C4-2B (cell line): ENCODE data around the gene TUBGCP2.

Source experiments
- H3K27ac ChIP-seq: fragments of 450-650 bp; 2 replicates; pipeline ENCODE4 v1.5.1; 2017
- ZFX ChIP-seq: fragments of 450-650 bp; IDR thresholded peaks from 2 replicates; pipeline ENCODE4 v1.6.1; 2017
- TF ChIP-seq, protein P1 (sequence below): fragments of 450-650 bp; conservative IDR thresholded peaks from 2 replicates; pipeline ENCODE4 v1.5.1; 2017; ENCODE audit warnings: mild to moderate bottlenecking

The TUBGCP2 gene

DNA sequence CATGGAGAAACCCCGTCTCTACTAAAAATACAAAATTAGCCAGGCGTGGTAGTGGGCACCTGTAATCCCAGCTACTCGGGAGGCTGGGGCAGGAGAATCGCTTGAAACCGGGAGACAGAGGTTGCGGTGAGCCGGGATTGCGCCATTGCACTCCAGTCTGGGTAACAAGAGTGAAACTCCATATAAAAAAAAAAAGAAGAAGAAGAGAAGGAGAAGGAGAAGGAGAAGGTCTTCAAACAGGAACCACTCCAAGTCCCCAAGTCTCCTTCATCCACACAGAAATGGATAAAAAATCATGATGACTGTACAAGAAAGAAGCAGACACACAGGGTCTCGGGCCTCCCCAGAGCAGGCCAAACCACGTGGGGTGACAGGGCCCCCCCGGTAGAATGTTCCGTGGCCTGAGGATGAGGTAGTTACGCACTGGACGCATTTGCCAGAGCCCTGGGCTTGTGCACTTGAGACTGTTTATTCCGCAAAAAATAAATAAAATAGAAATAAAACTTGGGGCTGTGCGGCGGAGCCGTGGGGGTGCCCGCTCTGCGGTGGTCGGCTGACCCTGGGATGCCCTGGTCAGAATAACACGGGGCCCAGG, 55.2 kb downstream of the TUBGCP2 start:
- TF ChIP-seq, protein P1, sequence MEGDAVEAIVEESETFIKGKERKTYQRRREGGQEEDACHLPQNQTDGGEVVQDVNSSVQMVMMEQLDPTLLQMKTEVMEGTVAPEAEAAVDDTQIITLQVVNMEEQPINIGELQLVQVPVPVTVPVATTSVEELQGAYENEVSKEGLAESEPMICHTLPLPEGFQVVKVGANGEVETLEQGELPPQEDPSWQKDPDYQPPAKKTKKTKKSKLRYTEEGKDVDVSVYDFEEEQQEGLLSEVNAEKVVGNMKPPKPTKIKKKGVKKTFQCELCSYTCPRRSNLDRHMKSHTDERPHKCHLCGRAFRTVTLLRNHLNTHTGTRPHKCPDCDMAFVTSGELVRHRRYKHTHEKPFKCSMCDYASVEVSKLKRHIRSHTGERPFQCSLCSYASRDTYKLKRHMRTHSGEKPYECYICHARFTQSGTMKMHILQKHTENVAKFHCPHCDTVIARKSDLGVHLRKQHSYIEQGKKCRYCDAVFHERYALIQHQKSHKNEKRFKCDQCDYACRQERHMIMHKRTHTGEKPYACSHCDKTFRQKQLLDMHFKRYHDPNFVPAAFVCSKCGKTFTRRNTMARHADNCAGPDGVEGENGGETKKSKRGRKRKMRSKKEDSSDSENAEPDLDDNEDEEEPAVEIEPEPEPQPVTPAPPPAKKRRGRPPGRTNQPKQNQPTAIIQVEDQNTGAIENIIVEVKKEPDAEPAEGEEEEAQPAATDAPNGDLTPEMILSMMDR, result no peak
- no peak overlapping the region for H3K27ac ChIP-seq

DNA sequence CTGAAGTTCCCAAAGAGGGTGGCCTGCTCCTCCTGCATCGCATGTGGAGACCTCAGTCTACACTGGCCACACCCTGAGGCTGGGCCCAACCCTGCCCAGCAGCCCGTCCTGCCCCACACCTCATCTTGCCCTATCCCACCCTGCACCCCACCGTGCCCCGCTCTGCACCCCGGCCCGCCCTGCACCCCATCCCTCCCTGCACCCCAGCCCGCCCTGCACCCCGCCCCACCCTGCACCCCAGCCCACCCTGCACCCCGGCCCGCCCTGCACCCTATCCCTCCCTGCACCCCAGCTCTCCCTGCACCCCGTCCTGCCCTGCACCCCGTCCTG, 56.5 kb downstream of the TUBGCP2 start:
- TF ChIP-seq, protein P1, result no peak
- no peak for TF ChIP-seq ZFX
- H3K27ac ChIP-seq, result no peak overlapping the region

DNA sequence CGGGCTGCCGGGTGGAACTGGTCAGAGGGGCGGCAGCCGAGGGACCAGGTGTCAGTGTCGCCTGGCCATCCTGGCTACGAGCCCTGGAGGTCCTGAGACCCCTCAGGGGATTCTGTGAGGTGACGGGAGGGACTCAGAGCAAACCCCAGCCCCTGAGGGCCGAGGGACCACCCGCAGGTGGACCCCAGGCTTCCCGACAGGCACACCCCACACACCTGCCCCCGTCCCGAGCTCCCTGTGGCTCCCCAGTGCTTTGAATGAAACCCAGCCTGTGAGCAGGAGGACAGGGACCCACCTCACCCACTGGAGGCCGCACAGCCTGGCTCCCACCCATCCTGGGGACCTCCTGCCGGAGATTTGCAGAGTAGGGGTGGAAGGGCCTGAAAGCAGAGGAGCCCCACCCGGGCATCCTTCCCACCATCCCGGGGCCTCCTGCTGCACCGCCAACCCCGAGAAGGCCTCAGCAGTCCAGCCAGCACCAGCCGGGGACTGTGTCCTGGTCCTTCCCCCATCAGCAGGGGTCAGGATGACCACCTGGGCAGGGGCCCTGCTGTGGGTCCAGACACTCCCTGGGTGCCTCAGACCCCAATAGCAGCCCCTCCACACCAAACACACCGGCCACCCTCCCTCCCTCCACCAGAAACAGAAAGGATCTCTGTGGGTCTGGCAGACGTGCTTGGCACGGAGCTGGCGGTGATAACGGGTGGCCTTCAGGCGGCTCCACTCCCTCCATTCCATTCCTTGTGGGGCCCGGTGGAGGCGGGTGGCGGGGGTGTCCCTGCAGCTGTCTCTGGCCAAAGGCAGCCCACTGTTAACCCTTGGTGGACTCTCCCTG, 57.1 kb downstream of the TUBGCP2 start:
- TF ChIP-seq, protein P1, result no peak
- no peak for TF ChIP-seq ZFX
- no peak overlapping the region for H3K27ac ChIP-seq

DNA sequence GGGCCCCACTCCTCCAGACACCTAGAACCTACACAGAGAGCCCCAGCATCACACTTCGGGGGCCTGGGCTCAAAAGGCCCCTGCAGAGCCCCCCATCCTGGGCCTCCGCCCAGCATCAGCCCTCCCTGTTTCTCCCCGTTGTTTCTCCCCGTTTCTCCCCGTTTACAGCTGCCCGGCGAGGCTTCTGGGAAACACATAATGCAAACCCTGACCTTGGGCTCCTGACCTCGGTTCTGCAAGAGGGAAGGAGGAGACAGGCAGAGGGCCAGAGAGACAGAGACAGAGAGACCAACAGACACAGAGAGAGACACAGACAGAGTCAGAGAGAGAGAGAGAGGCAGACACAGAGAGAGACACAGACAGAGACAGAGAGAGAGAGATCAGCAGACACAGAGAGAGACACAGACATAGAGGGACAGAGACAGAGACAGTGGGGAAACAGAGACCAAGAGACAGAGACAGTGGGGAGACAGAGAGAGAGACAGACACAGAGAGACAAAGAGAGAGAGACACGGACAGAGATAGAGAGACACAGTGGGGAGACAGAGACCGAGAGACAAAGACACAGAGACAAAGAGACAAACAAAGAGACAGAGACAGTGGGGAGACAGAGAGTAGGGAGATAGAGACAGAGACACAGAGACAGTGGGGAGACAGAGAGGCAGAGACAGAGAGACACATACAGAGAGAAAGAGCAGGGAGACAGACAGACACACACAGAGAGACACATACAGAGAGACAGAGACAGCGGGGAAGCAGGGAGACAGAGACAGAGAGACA, 58.5 kb downstream of the TUBGCP2 start:
- no peak overlapping the region for H3K27ac ChIP-seq
- TF ChIP-seq, protein P1, result no peak
- no peak for TF ChIP-seq ZFX

DNA sequence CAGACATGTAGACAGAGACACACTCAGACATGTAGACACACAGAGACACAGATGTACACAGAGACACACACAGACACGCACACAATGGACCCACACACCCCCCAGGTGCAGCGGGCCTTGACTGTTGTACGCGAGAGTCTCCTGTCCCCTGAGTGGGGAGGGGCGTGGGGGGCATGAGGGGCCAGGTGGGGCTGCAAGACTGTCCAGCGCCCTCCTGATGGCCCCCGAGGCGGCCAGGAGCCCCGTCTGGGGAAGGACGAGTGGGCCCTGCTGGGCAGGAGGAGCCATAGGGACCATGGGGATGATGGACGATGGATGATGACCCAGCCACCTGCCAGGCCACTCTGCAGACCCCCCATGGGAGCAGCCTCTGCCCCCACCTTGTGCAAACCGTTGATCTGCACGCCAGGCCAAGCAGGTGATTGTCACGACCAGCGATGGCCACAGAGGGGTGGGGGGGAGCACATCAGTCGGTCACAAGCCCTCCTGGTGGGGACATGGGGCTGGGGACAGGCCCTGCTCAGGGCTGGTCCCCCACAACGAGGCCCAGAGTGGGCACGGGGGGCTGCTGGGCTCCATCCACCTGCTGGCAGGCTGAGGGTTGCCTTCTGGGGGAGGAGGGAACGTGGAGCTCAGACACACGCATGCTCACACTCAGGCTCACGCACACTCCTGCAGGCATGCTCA, 59.4 kb downstream of the TUBGCP2 start:
- H3K27ac ChIP-seq, result no peak overlapping the region
- TF ChIP-seq ZFX, result no peak
- TF ChIP-seq, protein P1, result no peak

DNA sequence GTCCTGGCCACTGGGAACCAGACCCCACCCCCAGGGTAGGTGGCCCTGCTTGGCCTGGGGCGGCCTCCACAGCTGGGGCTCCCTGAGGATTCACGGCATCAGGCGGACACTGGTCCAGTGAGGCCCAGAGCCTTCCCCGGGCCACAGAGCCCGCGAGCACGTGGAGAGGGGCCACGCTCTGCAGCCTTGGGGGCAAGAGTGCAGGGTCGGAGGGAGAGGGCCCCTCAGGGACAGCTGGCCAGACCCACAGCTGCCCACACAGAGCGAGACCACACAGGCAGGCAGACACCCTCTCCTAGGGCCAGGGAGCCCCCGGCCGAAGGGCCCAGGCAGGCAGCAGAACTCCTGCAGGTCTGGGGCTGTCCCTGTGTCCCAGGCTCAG, 60.3 kb downstream of the TUBGCP2 start:
- no peak for TF ChIP-seq ZFX
- TF ChIP-seq, protein P1, result no peak
- no peak overlapping the region for H3K27ac ChIP-seq
